ENCODE results near the gene DHRS1.

The DHRS1 gene

GRCh38 chr14:24274101-24274543, 25.5 kb downstream of the DHRS1 start:
- no peak for TF ChIP-seq CTCF (IDR thresholded peaks at IDR 0.05; ENCODE audit: insufficient read depth, low read length, missing control alignments)
- POLR2A ChIA-PET, result no interaction called here
- CTCF ChIA-PET, result interaction anchor here (1.5 to 3.7 kb wide), 4 partner anchors 10 to 60 kb away, joined by 4 to 14 read pairs (median 11); partner anchors contain the start of gene CIDEB
- no peak for DNase-seq (ENCODE audit: low read depth, low spot score)
- H3K4me3 ChIP-seq (ENCODE audit: low read depth, low read length), result no peak overlapping the region

- no peak for DNase-seq (ENCODE audit: low read depth, low spot score)
- POLR2A ChIA-PET, result no interaction called here
- CTCF ChIA-PET, result interaction anchor here (1.5 to 6.1 kb wide), 5 partner anchors 10 to 60 kb away, joined by 4 to 57 read pairs (median 13); partner anchors contain the start of genes CIDEB and TGM1
- no peak for TF ChIP-seq CTCF (IDR thresholded peaks at IDR 0.05; ENCODE audit: insufficient read depth, low read length, missing control alignments)
- H3K4me3 ChIP-seq (ENCODE audit: low read depth, low read length), result no peak overlapping the region
These were observed 26.1 kb downstream of the DHRS1 start for GRCh38 chr14:24273422-24273998.

GRCh38 chr14:24272467-24272866, 27.1 kb downstream of the DHRS1 start:
- no peak for TF ChIP-seq CTCF (IDR thresholded peaks at IDR 0.05; ENCODE audit: insufficient read depth, low read length, missing control alignments)
- no peak overlapping the region for H3K4me3 ChIP-seq (ENCODE audit: low read depth, low read length)
- ChIA-PET CTCF (interaction anchor here (0.9 to 6.1 kb wide), 12 partner anchors 9 to 164 kb away, joined by 3 to 57 read pairs (median 6); partner anchors contain the start of genes DHRS1, IRF9, NOP9 and TGM1), POLR2A (no interaction called here)
- DNase-seq (ENCODE audit: low read depth, low spot score), result no peak

GRCh38 chr14:24271834-24272263, 27.7 kb downstream of the DHRS1 start:
- peak overlapping the region; percentile 98 for H3K4me3 ChIP-seq (ENCODE audit: low read depth, low read length)
- TF ChIP-seq CTCF (IDR thresholded peaks at IDR 0.05; ENCODE audit: insufficient read depth, low read length, missing control alignments), result no peak
- DNase-seq (ENCODE audit: low read depth, low spot score), result no peak
- CTCF ChIA-PET, result interaction anchor here (0.7 to 6.1 kb wide), 17 partner anchors 9 to 165 kb away, joined by 3 to 57 read pairs (median 6); partner anchors contain the start of genes DHRS1, IRF9, MDP1 and NOP9
- POLR2A ChIA-PET, result interaction anchor here (0.9 to 2.2 kb wide), 8 partner anchors 8 to 83 kb away, joined by 4 to 27 read pairs (median 4); partner anchors contain the start of genes CHMP4A, CIDEB, DHRS1 and IPO4

GRCh38 chr14:24271134-24271833, 28.3 kb downstream of the DHRS1 start, which contains the start of gene RABGGTA:
Gene RABGGTA (minus strand): TSS chr14:24271597. CDS start chr14:24271115, 482 bp downstream.
- POLR2A ChIA-PET, result interaction anchor here (0.9 to 2.2 kb wide), 10 partner anchors 9 to 83 kb away, joined by 3 to 27 read pairs (median 4); partner anchors contain the start of genes CHMP4A, CIDEB, DHRS1 and IPO4
- peak; percentile 97 for TF ChIP-seq CTCF (IDR thresholded peaks at IDR 0.05; ENCODE audit: insufficient read depth, low read length, missing control alignments)
- CTCF ChIA-PET, result interaction anchor here (0.6 to 6.1 kb wide), 22 partner anchors 10 to 166 kb away, joined by 3 to 57 read pairs (median 6); partner anchors contain the start of genes CHMP4A, CIDEB, DHRS1 and IRF9
- DNase-seq (ENCODE audit: low read depth, low spot score), result no peak
- H3K4me3 ChIP-seq (ENCODE audit: low read depth, low read length), result peak within 1 kb of the TSS; percentile 98

All from AG04449 (cell line).